BLaER1 treated with 17β-estradiol and CSF1 and Interleukin-3, amounts not matched to agents 10 nM and 100 nM (cell line): Measurements from ENCODE around the gene PRAME.

Experiments used
- H3K27ac ChIP-seq, 11 experiments: shearing (Covaris generic); formaldehyde crosslinking; 2 replicates each; pipeline ENCODE4 v1.8.1; 2022
- H3K27me3 ChIP-seq, 11 experiments: shearing (Covaris generic); formaldehyde crosslinking; 2 replicates each; pipeline ENCODE4 v1.8.1; 2022
- H3K36me3 ChIP-seq, 11 experiments: shearing (Covaris generic); formaldehyde crosslinking; 2 replicates each; pipeline ENCODE4 v1.8.1; 2022
- H3K4me1 ChIP-seq, 10 experiments: shearing (Covaris generic); formaldehyde crosslinking; 2 replicates each; pipeline ENCODE4 v1.8.1; 2022
- H3K4me2 ChIP-seq, 11 experiments: shearing (Covaris generic); formaldehyde crosslinking; 2 replicates each; pipeline ENCODE4 v1.8.1; 2022
- H3K4me3 ChIP-seq, 10 experiments: shearing (Covaris generic); formaldehyde crosslinking; 2 replicates each; pipeline ENCODE4 v1.8.1; 2022
- H3K9ac ChIP-seq, 11 experiments: shearing (Covaris generic); formaldehyde crosslinking; 2 replicates each; pipeline ENCODE4 v1.8.1; 2022
- H3K9me3 ChIP-seq, 11 experiments: shearing (Covaris generic); formaldehyde crosslinking; replicated peaks in 1 of 11; 2 replicates each; pipeline ENCODE4 v1.8.1; 2022
- H4K20me1 ChIP-seq, 11 experiments: shearing (Covaris generic); formaldehyde crosslinking; 2 replicates each; pipeline ENCODE4 v1.8.1; 2022
- Cebpa-rat ChIP-seq, 11 experiments: shearing (Covaris generic); IDR thresholded peaks; 2 replicates each; pipeline ENCODE4 v1.8.1; 2022

The PRAME gene

GRCh38 chr22:22508274-22509176 lies 50.5 kb downstream of the PRAME start, which contains the start of gene ZNF280B:
TSS of gene ZNF280B (minus strand) at chr22:22508742. CDS start at chr22:22489398, 19,344 bp downstream.
- Histone ChIP-seq H3K9me3 (peaks cover 15 to 28% (median 22%) of the 10 kb centered on the region in 11 experiments), H3K27me3 (0 out of 22 replicates have a peak, but pooled peaks cover 0 to 4% (median 0%) of the 10 kb centered on the region in 11 experiments), H3K4me2 (peak within 1 kb of the TSS; percentile 82 to 100 (median 94)), H3K4me3 (peak within 1 kb of the TSS; percentile 70 to 89 (median 79)), H3K36me3 (peaks cover 4 to 36% (median 15%) of the 10 kb centered on the region in 11 experiments; a peak in 17 of 22 replicates), H4K20me1 (no peaks in the 10 kb centered on the region), H3K9ac (peak within 1 kb of the TSS; percentile 73 to 85 (median 81)), H3K4me1 (peaks cover 0 to 16% (median 9%) of the 10 kb centered on the region in 10 experiments; a peak in 17 of 20 replicates), H3K27ac (peak within 1 kb of the TSS in 10 of 11 experiments; percentile 39 to 69 (median 54); a peak in 21 of 22 replicates)
- no peak for TF ChIP-seq Cebpa-rat (IDR thresholded peaks at IDR 0.05)

- peak overlapping the region in 10 of 11 experiments; percentile 39 to 69 (median 54); a peak in 19 of 22 replicates for H3K27ac ChIP-seq
- peaks cover 0 to 16% (median 9%) of the 10 kb centered on the region in 10 experiments; a peak in 17 of 20 replicates for H3K4me1 ChIP-seq
- H3K9me3 ChIP-seq = peaks cover 15 to 28% (median 22%) of the 10 kb centered on the region in 11 experiments
- H3K4me3 ChIP-seq = peak overlapping the region; percentile 70 to 89 (median 79)
- H4K20me1 ChIP-seq = no peaks in the 10 kb centered on the region
- H3K4me2 ChIP-seq = peak overlapping the region; percentile 82 to 100 (median 94)
- no peak for TF ChIP-seq Cebpa-rat (IDR thresholded peaks at IDR 0.05)
- H3K27me3 ChIP-seq = 0 out of 22 replicates have a peak, but pooled peaks cover 0 to 4% (median 0%) of the 10 kb centered on the region in 11 experiments
- H3K9ac ChIP-seq = peak overlapping the region; percentile 73 to 85 (median 81)
- peaks cover 4 to 44% (median 18%) of the 10 kb centered on the region in 11 experiments; a peak in 17 of 22 replicates for H3K36me3 ChIP-seq
These were observed 51.3 kb downstream of the PRAME start for GRCh38 chr22:22507743-22508273.

- H3K4me2 ChIP-seq = peak overlapping the region in 4 of 11 experiments; percentile 91 to 95 (median 94); a peak in 1 of 22 replicates
These were observed 52.3 kb downstream of the PRAME start for GRCh38 chr22:22506736-22507135.

GRCh38 chr22:22498267-22498666 lies 60.8 kb downstream of the PRAME start:
- H3K36me3 ChIP-seq = peaks cover 0 to 38% (median 20%) of the 10 kb centered on the region in 11 experiments; a peak in 17 of 22 replicates
- no peak overlapping the region for H3K27ac ChIP-seq
- no peak overlapping the region for H3K9ac ChIP-seq
- H3K4me3 ChIP-seq = no peak overlapping the region
- H3K4me1 ChIP-seq = no peaks in the 10 kb centered on the region
- TF ChIP-seq Cebpa-rat (IDR thresholded peaks at IDR 0.05) = no peak
- no peaks in the 10 kb centered on the region for H4K20me1 ChIP-seq
- H3K4me2 ChIP-seq = no peak overlapping the region
- peaks cover 0 to 3% (median 0%) of the 10 kb centered on the region in 11 experiments; a peak in 1 of 22 replicates for H3K9me3 ChIP-seq
- no peaks in the 10 kb centered on the region for H3K27me3 ChIP-seq

More at GRCh38 chr22:22506736-22507135, 52.3 kb downstream of the PRAME start:
- Histone ChIP-seq H3K36me3 (peaks cover 4 to 52% (median 27%) of the 10 kb centered on the region in 11 experiments; a peak in 17 of 22 replicates), H3K9ac (no peak overlapping the region), H4K20me1 (no peaks in the 10 kb centered on the region), H3K4me1 (peaks cover 0 to 16% (median 9%) of the 10 kb centered on the region in 10 experiments; a peak in 17 of 20 replicates), H3K4me3 (no peak overlapping the region), H3K27me3 (0 out of 22 replicates have a peak, but pooled peaks cover 0 to 4% (median 0%) of the 10 kb centered on the region in 11 experiments), H3K27ac (no peak overlapping the region), H3K9me3 (peaks cover 15 to 28% (median 22%) of the 10 kb centered on the region in 11 experiments)
- no peak for TF ChIP-seq Cebpa-rat (IDR thresholded peaks at IDR 0.05)
